Ovary (tissue), 3 donors: ENCODE data around the gene ELOVL1.

Source experiments
- CTCF ChIP-seq, 3 donors: fragments of 450-650 bp in 2 of 3; fragments of 200-600 bp in 1 of 3; IDR thresholded peaks; one replicate each; pipeline versions ENCODE4 v1.5.1 to v1.8.0; 2016 to 2022; ENCODE audit warnings: antibody characterized with exemption in 3 of 3, mild to moderate bottlenecking in 1 of 3
- EP300 ChIP-seq: sonication (generic); formaldehyde crosslinking; IDR thresholded peaks from one replicate; pipeline ENCODE4 v1.6.1; 2017; ENCODE audit warnings: antibody characterized with exemption
- POLR2A ChIP-seq: fragments of 450-650 bp; IDR thresholded peaks from one replicate; pipeline ENCODE4 v1.6.1; 2017; ENCODE audit warnings: antibody characterized with exemption, mild to moderate bottlenecking, moderate library complexity
- donor health status: DM: no; HTN: no; CAD: no.

GRCh38 chr1:43373066-43373940 lies 5.5 kb upstream of the ELOVL1 start:
- TF ChIP-seq CTCF (IDR thresholded peaks at IDR 0.05) (no peak), POLR2A (no peak), EP300 (no peak)
